ENCODE data around the gene CDK5RAP2. TPM values are rescaled to one million over a fixed set of nuclear protein-coding genes. Genes with fewer than 3 reads are reported as not detected.

The CDK5RAP2 gene
- total RNA-seq, 1 experiment from 2014 or later = 56.4 TPM

DNA sequence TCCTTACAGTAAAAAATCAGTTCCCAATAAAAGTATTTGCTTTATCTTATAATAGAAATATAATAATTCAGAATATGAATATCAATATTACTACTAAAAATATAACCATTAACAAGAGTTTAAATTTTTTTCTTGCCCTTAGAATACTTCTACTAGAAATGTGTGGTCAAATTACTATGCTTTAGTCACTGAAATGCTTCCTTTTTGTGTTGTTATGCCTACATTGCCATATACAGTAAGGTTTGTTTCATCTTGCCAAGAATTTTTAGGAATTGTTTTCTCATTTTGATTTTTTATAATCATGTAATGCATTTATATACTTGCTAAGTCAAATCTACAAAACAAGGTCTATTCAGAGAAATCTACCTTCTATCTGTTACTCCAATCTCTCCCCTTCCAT, 181.7 kb downstream of the CDK5RAP2 start:
- H3K27me3 ChIP-seq (ENCODE audit: insufficient read depth, low read length) = no peaks in the 10 kb centered on the region
- H3K9ac ChIP-seq (ENCODE audit: extremely low read depth, insufficient read length, low read length) = no peak overlapping the region
- H2AFZ ChIP-seq (ENCODE audit: low read length) = no peak overlapping the region
- H3K9me3 ChIP-seq (ENCODE audit: control insufficient read depth, low read depth, low read length) = no peaks in the 10 kb centered on the region
- no peak overlapping the region for H3K27ac ChIP-seq (ENCODE audit: insufficient read length, low read depth, low read length)
- H3T11ph ChIP-seq (ENCODE audit: low read length) = no peak overlapping the region
- H3K79me2 ChIP-seq (ENCODE audit: insufficient read depth, low read length) = no peaks in the 10 kb centered on the region
- no peak overlapping the region for H3K18ac ChIP-seq (ENCODE audit: insufficient read length, low read depth, low read length)
- no peak overlapping the region for H4K91ac ChIP-seq (ENCODE audit: insufficient read length, low read depth, low read length)
- no peak overlapping the region for H3K14ac ChIP-seq (ENCODE audit: insufficient read depth, low read length)
- H3K4me2 ChIP-seq (ENCODE audit: insufficient read depth, insufficient read length, low read length) = no peak overlapping the region
- H2BK5ac ChIP-seq (ENCODE audit: insufficient read length, low read length) = no peak overlapping the region
- no peaks in the 10 kb centered on the region for H3K9me3 Mint-ChIP-seq
- peaks cover 2% of the 10 kb centered on the region for H4K20me1 ChIP-seq (ENCODE audit: control insufficient read depth, insufficient read depth, insufficient read length)
- no peak overlapping the region for H3K23ac ChIP-seq (ENCODE audit: insufficient read length, low read depth, low read length)
- no peak overlapping the region for H3K27ac Mint-ChIP-seq
- no peak overlapping the region for H2BK120ac ChIP-seq (ENCODE audit: low read depth, low read length, poor library complexity, severe bottlenecking)
- no peak for DNase-seq
- H3K56ac ChIP-seq (ENCODE audit: insufficient read length, low read depth, low read length) = no peak overlapping the region
- H4K8ac ChIP-seq (replicated peaks; ENCODE audit: insufficient read length, low read depth, low read length) = no peak overlapping the region
- no peak overlapping the region for H2BK15ac ChIP-seq (ENCODE audit: low read depth, low read length)
- no peak overlapping the region for H2AK5ac ChIP-seq (ENCODE audit: insufficient read length, low read length)
- H3K27me3 Mint-ChIP-seq (ENCODE audit: low read depth) = no peaks in the 10 kb centered on the region
- TF ChIP-seq, protein P1, sequence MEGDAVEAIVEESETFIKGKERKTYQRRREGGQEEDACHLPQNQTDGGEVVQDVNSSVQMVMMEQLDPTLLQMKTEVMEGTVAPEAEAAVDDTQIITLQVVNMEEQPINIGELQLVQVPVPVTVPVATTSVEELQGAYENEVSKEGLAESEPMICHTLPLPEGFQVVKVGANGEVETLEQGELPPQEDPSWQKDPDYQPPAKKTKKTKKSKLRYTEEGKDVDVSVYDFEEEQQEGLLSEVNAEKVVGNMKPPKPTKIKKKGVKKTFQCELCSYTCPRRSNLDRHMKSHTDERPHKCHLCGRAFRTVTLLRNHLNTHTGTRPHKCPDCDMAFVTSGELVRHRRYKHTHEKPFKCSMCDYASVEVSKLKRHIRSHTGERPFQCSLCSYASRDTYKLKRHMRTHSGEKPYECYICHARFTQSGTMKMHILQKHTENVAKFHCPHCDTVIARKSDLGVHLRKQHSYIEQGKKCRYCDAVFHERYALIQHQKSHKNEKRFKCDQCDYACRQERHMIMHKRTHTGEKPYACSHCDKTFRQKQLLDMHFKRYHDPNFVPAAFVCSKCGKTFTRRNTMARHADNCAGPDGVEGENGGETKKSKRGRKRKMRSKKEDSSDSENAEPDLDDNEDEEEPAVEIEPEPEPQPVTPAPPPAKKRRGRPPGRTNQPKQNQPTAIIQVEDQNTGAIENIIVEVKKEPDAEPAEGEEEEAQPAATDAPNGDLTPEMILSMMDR (conservative IDR thresholded peaks at IDR 0.05) = no peak
- no peaks in the 10 kb centered on the region for H3K23me2 ChIP-seq (ENCODE audit: insufficient read length, low read depth, low read length, poor library complexity, severe bottlenecking)
- H3K4me1 ChIP-seq (ENCODE audit: insufficient read depth, low read length) = no peaks in the 10 kb centered on the region
- H3K4me3 Mint-ChIP-seq = no peak overlapping the region
- no peaks in the 10 kb centered on the region for H3K79me1 ChIP-seq (ENCODE audit: insufficient read depth, low read depth, low read length, poor library complexity, severe bottlenecking)
- no peak overlapping the region for H2BK12ac ChIP-seq (ENCODE audit: insufficient read length, low read depth, low read length)
- no peak overlapping the region for H2BK20ac ChIP-seq (ENCODE audit: low read depth, low read length, poor library complexity, severe bottlenecking)
- H3K4me1 Mint-ChIP-seq = no peaks in the 10 kb centered on the region
- H4K5ac ChIP-seq (ENCODE audit: insufficient read length, low read depth, low read length) = no peak overlapping the region
- H3K36me3 Mint-ChIP-seq (ENCODE audit: insufficient read depth in 1 of 3, low read depth in 3 of 3) = peaks cover 45 to 80% (median 72%) of the 10 kb centered on the region in 3 experiments
- H3K4ac ChIP-seq (ENCODE audit: low read depth, low read length) = no peak overlapping the region

Data from H9 (cell line).